ENCODE results near the gene RNF182.

RNF182 gene

GRCh38 chr6:13917141-13917540 lies 7.6 kb upstream of the RNF182 start:
- Histone ChIP-seq H4K91ac (ENCODE audit: low read depth, low read length, poor library complexity) (no peak overlapping the region), H3K79me1 (ENCODE audit: low read depth, low read length) (no peaks in the 10 kb centered on the region), H3K9me3 (replicated peaks in 1 of 2; ENCODE audit: control insufficient read depth in 2 of 2, insufficient read depth in 1 of 2, low read depth in 1 of 2, low read length in 2 of 2) (no peaks in the 10 kb centered on the region), H3K36me3 (replicated peaks in 1 of 2; ENCODE audit: control insufficient read depth in 2 of 2, insufficient read depth in 2 of 2, low read length in 2 of 2) (no peaks in the 10 kb centered on the region), H3K14ac (ENCODE audit: low read length) (no peak overlapping the region), H3K18ac (ENCODE audit: low read length) (no peak overlapping the region), H2BK5ac (ENCODE audit: low read length) (no peak overlapping the region), H3K27me3 (ENCODE audit: control insufficient read depth in 3 of 3, insufficient read depth in 3 of 3, low read depth in 1 of 3, low read length in 3 of 3) (peaks cover 0 to 45% (median 0%) of the 10 kb centered on the region in 3 experiments), H2AFZ (ENCODE audit: low read length) (no peak overlapping the region), H3K4me2 (ENCODE audit: insufficient read depth, low read length, poor library complexity, severe bottlenecking) (no peak overlapping the region), H3K4me3 (ENCODE audit: low read length in 2 of 2) (no peak overlapping the region), H4K8ac (ENCODE audit: low read depth, low read length) (no peak overlapping the region), H2BK12ac (ENCODE audit: low read length) (no peak overlapping the region), H2BK120ac (ENCODE audit: low read depth, low read length) (no peak overlapping the region), H3K27ac (replicated peaks; ENCODE audit: low read length) (no peak overlapping the region), H2BK15ac (ENCODE audit: low read length) (no peak overlapping the region), H2AK5ac (ENCODE audit: low read depth, low read length) (no peak overlapping the region), H3K4ac (ENCODE audit: low read length) (no peak overlapping the region), H3K23ac (ENCODE audit: low read depth, low read length, poor library complexity) (no peak overlapping the region), H3K9ac (ENCODE audit: low read depth, low read length, poor library complexity) (no peak overlapping the region), H3K4me1 (ENCODE audit: control insufficient read depth in 2 of 2, insufficient read depth in 1 of 2, low read depth in 1 of 2, low read length in 2 of 2) (peaks cover 0 to 19% of the 10 kb centered on the region in 2 donors)
- no peak for DNase-seq (ENCODE audit: low spot score)
- no CpG with 5 or more reads among the region's 1 CpG for WGBS, 2 donors (ENCODE audit: extremely low coverage in 2 of 2, insufficient read length in 2 of 2, insufficient replicate concordance in 1 of 2)

- Histone ChIP-seq H3K9me3 (replicated peaks in 1 of 2; ENCODE audit: control insufficient read depth in 2 of 2, insufficient read depth in 1 of 2, low read depth in 1 of 2, low read length in 2 of 2) (no peaks in the 10 kb centered on the region), H3K23ac (ENCODE audit: low read depth, low read length, poor library complexity) (no peak overlapping the region), H3K9ac (ENCODE audit: low read depth, low read length, poor library complexity) (no peak overlapping the region), H2AK5ac (ENCODE audit: low read depth, low read length) (no peak overlapping the region), H3K18ac (ENCODE audit: low read length) (no peak overlapping the region), H3K14ac (ENCODE audit: low read length) (no peak overlapping the region), H3K36me3 (replicated peaks in 1 of 2; ENCODE audit: control insufficient read depth in 2 of 2, insufficient read depth in 2 of 2, low read length in 2 of 2) (no peaks in the 10 kb centered on the region), H3K4me1 (ENCODE audit: control insufficient read depth in 2 of 2, insufficient read depth in 1 of 2, low read depth in 1 of 2, low read length in 2 of 2) (peaks cover 0 to 19% of the 10 kb centered on the region in 2 donors), H2BK120ac (ENCODE audit: low read depth, low read length) (no peak overlapping the region), H3K27me3 (ENCODE audit: control insufficient read depth in 3 of 3, insufficient read depth in 3 of 3, low read depth in 1 of 3, low read length in 3 of 3) (peaks cover 0 to 58% (median 3%) of the 10 kb centered on the region in 3 experiments), H2BK5ac (ENCODE audit: low read length) (no peak overlapping the region), H3K79me1 (ENCODE audit: low read depth, low read length) (no peaks in the 10 kb centered on the region), H2AFZ (ENCODE audit: low read length) (no peak overlapping the region), H3K4ac (ENCODE audit: low read length) (no peak overlapping the region), H4K91ac (ENCODE audit: low read depth, low read length, poor library complexity) (no peak overlapping the region), H3K4me3 (ENCODE audit: low read length in 2 of 2) (no peak overlapping the region), H4K8ac (ENCODE audit: low read depth, low read length) (no peak overlapping the region), H3K4me2 (ENCODE audit: insufficient read depth, low read length, poor library complexity, severe bottlenecking) (no peak overlapping the region), H3K27ac (replicated peaks; ENCODE audit: low read length) (no peak overlapping the region), H2BK15ac (ENCODE audit: low read length) (no peak overlapping the region), H2BK12ac (ENCODE audit: low read length) (no peak overlapping the region)
- no peak for DNase-seq (ENCODE audit: low spot score)
- WGBS, 2 donors (ENCODE audit: extremely low coverage in 2 of 2, insufficient read length in 2 of 2, insufficient replicate concordance in 1 of 2), result no CpG with 5 or more reads among the region's 4 CpGs
Measured at GRCh38 chr6:13918686-13919250, 6.0 kb upstream of the RNF182 start.

GRCh38 chr6:13919861-13920260 lies 4.9 kb upstream of the RNF182 start:
- DNase-seq (ENCODE audit: low spot score), result no peak
- H4K91ac ChIP-seq (ENCODE audit: low read depth, low read length, poor library complexity), result no peak overlapping the region
- H3K9ac ChIP-seq (ENCODE audit: low read depth, low read length, poor library complexity), result no peak overlapping the region
- H4K8ac ChIP-seq (ENCODE audit: low read depth, low read length), result no peak overlapping the region
- no peak overlapping the region for H3K18ac ChIP-seq (ENCODE audit: low read length)
- no peak overlapping the region for H2AK5ac ChIP-seq (ENCODE audit: low read depth, low read length)
- no peaks in the 10 kb centered on the region for H3K36me3 ChIP-seq (replicated peaks in 1 of 2; ENCODE audit: control insufficient read depth in 2 of 2, insufficient read depth in 2 of 2, low read length in 2 of 2)
- WGBS, 2 donors (ENCODE audit: extremely low coverage in 2 of 2, insufficient read length in 2 of 2, insufficient replicate concordance in 1 of 2), result no CpG with 5 or more reads among the region's 1 CpG
- H3K4ac ChIP-seq (ENCODE audit: low read length), result no peak overlapping the region
- H3K9me3 ChIP-seq (replicated peaks in 1 of 2; ENCODE audit: control insufficient read depth in 2 of 2, insufficient read depth in 1 of 2, low read depth in 1 of 2, low read length in 2 of 2), result no peaks in the 10 kb centered on the region
- H3K23ac ChIP-seq (ENCODE audit: low read depth, low read length, poor library complexity), result no peak overlapping the region
- H2BK15ac ChIP-seq (ENCODE audit: low read length), result no peak overlapping the region
- H2BK120ac ChIP-seq (ENCODE audit: low read depth, low read length), result no peak overlapping the region
- no peak overlapping the region for H2BK5ac ChIP-seq (ENCODE audit: low read length)
- no peak overlapping the region for H3K4me3 ChIP-seq (ENCODE audit: low read length in 2 of 2)
- peaks cover 0 to 16% of the 10 kb centered on the region in 2 donors for H3K4me1 ChIP-seq (ENCODE audit: control insufficient read depth in 2 of 2, insufficient read depth in 1 of 2, low read depth in 1 of 2, low read length in 2 of 2)
- no peak overlapping the region for H2BK12ac ChIP-seq (ENCODE audit: low read length)
- no peaks in the 10 kb centered on the region for H3K79me1 ChIP-seq (ENCODE audit: low read depth, low read length)
- H3K27me3 ChIP-seq (ENCODE audit: control insufficient read depth in 3 of 3, insufficient read depth in 3 of 3, low read depth in 1 of 3, low read length in 3 of 3), result peaks cover 0 to 62% (median 6%) of the 10 kb centered on the region in 3 experiments
- H2AFZ ChIP-seq (ENCODE audit: low read length), result no peak overlapping the region
- H3K4me2 ChIP-seq (ENCODE audit: insufficient read depth, low read length, poor library complexity, severe bottlenecking), result no peak overlapping the region
- no peak overlapping the region for H3K14ac ChIP-seq (ENCODE audit: low read length)
- no peak overlapping the region for H3K27ac ChIP-seq (replicated peaks; ENCODE audit: low read length)

- peaks cover 2 to 63% (median 12%) of the 10 kb centered on the region in 3 experiments for H3K27me3 ChIP-seq (ENCODE audit: control insufficient read depth in 3 of 3, insufficient read depth in 3 of 3, low read depth in 1 of 3, low read length in 3 of 3)
- no peak overlapping the region for H2AFZ ChIP-seq (ENCODE audit: low read length)
- no peaks in the 10 kb centered on the region for H3K9me3 ChIP-seq (replicated peaks in 1 of 2; ENCODE audit: control insufficient read depth in 2 of 2, insufficient read depth in 1 of 2, low read depth in 1 of 2, low read length in 2 of 2)
- H2BK5ac ChIP-seq (ENCODE audit: low read length), result no peak overlapping the region
- no peak overlapping the region for H3K9ac ChIP-seq (ENCODE audit: low read depth, low read length, poor library complexity)
- H2BK120ac ChIP-seq (ENCODE audit: low read depth, low read length), result no peak overlapping the region
- no peak overlapping the region for H3K23ac ChIP-seq (ENCODE audit: low read depth, low read length, poor library complexity)
- no peak overlapping the region for H3K27ac ChIP-seq (replicated peaks; ENCODE audit: low read length)
- no peak overlapping the region for H3K4me3 ChIP-seq (ENCODE audit: low read length in 2 of 2)
- H2BK12ac ChIP-seq (ENCODE audit: low read length), result no peak overlapping the region
- H4K91ac ChIP-seq (ENCODE audit: low read depth, low read length, poor library complexity), result no peak overlapping the region
- no peak overlapping the region for H3K18ac ChIP-seq (ENCODE audit: low read length)
- H3K79me1 ChIP-seq (ENCODE audit: low read depth, low read length), result no peaks in the 10 kb centered on the region
- no peak overlapping the region for H2AK5ac ChIP-seq (ENCODE audit: low read depth, low read length)
- H4K8ac ChIP-seq (ENCODE audit: low read depth, low read length), result no peak overlapping the region
- H2BK15ac ChIP-seq (ENCODE audit: low read length), result no peak overlapping the region
- no peak overlapping the region for H3K4me2 ChIP-seq (ENCODE audit: insufficient read depth, low read length, poor library complexity, severe bottlenecking)
- no peak overlapping the region for H3K14ac ChIP-seq (ENCODE audit: low read length)
- H3K4me1 ChIP-seq (ENCODE audit: control insufficient read depth in 2 of 2, insufficient read depth in 1 of 2, low read depth in 1 of 2, low read length in 2 of 2), result peaks cover 2 to 12% of the 10 kb centered on the region in 2 donors
- WGBS, 2 donors (ENCODE audit: extremely low coverage in 2 of 2, insufficient read length in 2 of 2, insufficient replicate concordance in 1 of 2), result no CpG with 5 or more reads among the region's 4 CpGs
- no peak for DNase-seq (ENCODE audit: low spot score)
- no peak overlapping the region for H3K4ac ChIP-seq (ENCODE audit: low read length)
- no peaks in the 10 kb centered on the region for H3K36me3 ChIP-seq (replicated peaks in 1 of 2; ENCODE audit: control insufficient read depth in 2 of 2, insufficient read depth in 2 of 2, low read length in 2 of 2)
Measured at GRCh38 chr6:13920552-13920951, 4.2 kb upstream of the RNF182 start.

Measured in neuronal stem cell (in vitro differentiated cells).